ENCODE results near the gene PCSK4. TPM values are rescaled to one million over a fixed set of nuclear protein-coding genes. Genes with fewer than 3 reads are reported as not detected.

The PCSK4 gene
- total and polyA plus RNA-seq, 2 of the 4 experiments (the other 2 are of a cell fraction): 0.72 to 1.7 TPM

GRCh38 chr19:1447504-1447903, 42.6 kb downstream of the PCSK4 start:
- peaks cover 5% of the 10 kb centered on the region; the same call in 1 of the 2 replicates for H3K4me1 ChIP-seq (ENCODE audit: control insufficient read depth, insufficient read depth, low read length)
- H3K27ac ChIP-seq (ENCODE audit: insufficient read depth, low read length): no peak overlapping the region
- H3K79me1 ChIP-seq (ENCODE audit: low read depth in 1 of 2, low read length in 2 of 2): peaks cover 0 to 7% of the 10 kb centered on the region in 2 experiments; a peak in 2 of 4 replicates
- no peak overlapping the region for H3K9ac ChIP-seq (ENCODE audit: low read depth, low read length)
- no peak overlapping the region for H4K5ac ChIP-seq (ENCODE audit: low read depth, low read length)
- no peak overlapping the region for H3K14ac ChIP-seq (replicated peaks; ENCODE audit: low read depth, low read length)
- H2BK15ac ChIP-seq (ENCODE audit: low read depth, low read length): no peak overlapping the region
- ATAC-seq (ENCODE audit: low read depth) (no peak), DNase-seq (no peak)
- peaks cover 51% of the 10 kb centered on the region for H4K20me1 ChIP-seq (ENCODE audit: insufficient read depth, low read length)
- H2AFZ ChIP-seq (replicated peaks; ENCODE audit: low read length, poor library complexity): no peak overlapping the region
- no TSS peak for BruUV-seq (replicated peaks)
- no peak overlapping the region for H2BK120ac ChIP-seq (ENCODE audit: low read depth, low read length)
- H3K4me3 ChIP-seq (ENCODE audit: insufficient read depth, low read depth, low read length): no peak overlapping the region
- no peak overlapping the region for H2BK5ac ChIP-seq (ENCODE audit: low read depth, low read length, poor library complexity, severe bottlenecking)
- in situ Hi-C loops (cut with MboI; ENCODE audit: low sequenced_read_pairs) (no loop called here), intact Hi-C loops (cut with micrococcal nuclease) (no loop called here), dilution Hi-C loops (cut with HindIII; ENCODE audit: low sequenced_read_pairs, unreplicated experiment) (no loop called here)
- WGBS, 2 experiments (ENCODE audit: extremely low coverage in 2 of 2, insufficient read length in 1 of 2): 80% methylated on average over 1 of the region's 4 CpGs; no CpG with 5 or more reads in 1 of the 2 experiments
- no peak overlapping the region for H4K91ac ChIP-seq (ENCODE audit: insufficient read depth, low read depth, low read length)
- peaks cover 3% of the 10 kb centered on the region for H3K36me3 ChIP-seq (ENCODE audit: control insufficient read depth, insufficient read depth, low read length)
- no peaks in the 10 kb centered on the region for H3K9me3 ChIP-seq (ENCODE audit: control insufficient read depth, insufficient read depth, low read length)
- CTCF ChIA-PET: no interaction called here
- no peak overlapping the region for H2AK9ac ChIP-seq (replicated peaks; ENCODE audit: low read depth, low read length, poor library complexity)
- peaks cover 55% of the 10 kb centered on the region for H3K27me3 ChIP-seq (ENCODE audit: control insufficient read depth, insufficient read depth, low read length)
- no peak overlapping the region for H2AK5ac ChIP-seq (ENCODE audit: low read depth, low read length)
- H3K4me2 ChIP-seq (ENCODE audit: low read depth, low read length): no peak overlapping the region
- no peak overlapping the region for H4K8ac ChIP-seq (ENCODE audit: low read depth in 2 of 2, low read length in 2 of 2)
- no peaks in the 10 kb centered on the region for H3K9me1 ChIP-seq (ENCODE audit: insufficient read depth, low read length)
- no peak overlapping the region for H3K56ac ChIP-seq (ENCODE audit: extremely low read depth, insufficient read depth, low read length)
- H3K4ac ChIP-seq (ENCODE audit: low read depth, low read length): no peak overlapping the region
- TF ChIP-seq NFE2L2 (IDR thresholded peaks at IDR 0.05; ENCODE audit: low read depth, low read length) (no peak), CHD1 (IDR thresholded peaks at IDR 0.05; ENCODE audit: low read depth, low read length) (no peak), SMC3 (IDR thresholded peaks at IDR 0.05; ENCODE audit: low read depth, low read length) (no peak), ELK1 (IDR thresholded peaks at IDR 0.05; ENCODE audit: borderline replicate concordance, low read depth, low read length) (no peak)
- H2BK20ac ChIP-seq (ENCODE audit: low read depth, low read length): no peak overlapping the region
- no peak overlapping the region for H3K23ac ChIP-seq (ENCODE audit: low read depth, low read length)
- H3K18ac ChIP-seq (ENCODE audit: low read depth, low read length): no peak overlapping the region
- POLR2A ChIA-PET (ENCODE audit: unreplicated experiment): no interaction called here

Data from IMR-90 (cell line).